Vagina (tissue), 2 donors: ENCODE data around the gene EFCAB6. TPM values are rescaled to one million over a fixed set of nuclear protein-coding genes. Genes with fewer than 3 reads are reported as not detected.

Source experiments
- DNase-seq, 2 donors: peaks; one replicate each; pipeline ENCODE4 v3.0.0-alpha.2; 2017; ENCODE audit errors: extremely low spot score in 2 of 2
- H3K27ac ChIP-seq: fragments of 200-600 bp; sonication (generic); one replicate; pipeline ENCODE4 v1.5.1; 2019
- H3K27me3 ChIP-seq: fragments of 200-600 bp; sonication (generic); one replicate; pipeline ENCODE4 v1.5.1; 2019
- H3K36me3 ChIP-seq, 2 donors: fragments of 200-600 bp; sonication (generic); one replicate each; pipeline ENCODE4 v1.5.1; 2017 to 2019
- H3K4me1 ChIP-seq: fragments of 200-600 bp; sonication (generic); one replicate; pipeline ENCODE4 v1.5.1; 2019
- H3K4me3 ChIP-seq, 2 donors: fragments of 200-600 bp; sonication (generic); 1 replicate in 1 of 2; 2 replicates in 1 of 2; pipeline ENCODE4 v1.5.1; 2016 to 2019
- H3K9me3 ChIP-seq: fragments of 200-600 bp; sonication (generic); one replicate; pipeline ENCODE4 v1.5.1; 2019
- POLR2A ChIP-seq, 2 donors: fragments of 450-650 bp; IDR thresholded peaks; one replicate each; pipeline ENCODE4 v1.6.1; 2017; ENCODE audit warnings: antibody characterized with exemption in 2 of 2, mild to moderate bottlenecking in 2 of 2, moderate library complexity in 2 of 2
- POLR2AphosphoS5 ChIP-seq, 2 donors: sonication (generic); formaldehyde crosslinking; IDR thresholded peaks; one replicate each; pipeline ENCODE4 v1.9.0; 2017; ENCODE audit warnings: antibody characterized with exemption in 2 of 2, mild to moderate bottlenecking in 2 of 2, low read depth in 1 of 2; ENCODE audit not compliant: insufficient read depth in 1 of 2
- intact Hi-C: fragments of 100-400 bp; cut with DNase I; formaldehyde crosslinking; loops from one replicate; pipeline ENCODE4 v1.15.1; 2023
- total RNA-seq: library from RNA; depleted of rRNA; stranded (reverse); fragments of >200 nt; gene quantifications from one replicate; pipeline ENCODE4 v1.2.3, GENCODE V29; 2016
- TF ChIP-seq, protein P1 (sequence below), 3 experiments: fragments of 450-650 bp in 2 of 3; fragments of 200-600 bp in 1 of 3; sonication (generic) in 1 of 3; IDR thresholded peaks; one replicate each; pipeline ENCODE4 v1.5.1; 2017 to 2019; ENCODE audit warnings: antibody characterized with exemption in 3 of 3, mild to moderate bottlenecking in 2 of 3, moderate library complexity in 2 of 3

The EFCAB6 gene
- total RNA-seq, 1 donor from 2014 or later, result 1.7 TPM

DNA sequence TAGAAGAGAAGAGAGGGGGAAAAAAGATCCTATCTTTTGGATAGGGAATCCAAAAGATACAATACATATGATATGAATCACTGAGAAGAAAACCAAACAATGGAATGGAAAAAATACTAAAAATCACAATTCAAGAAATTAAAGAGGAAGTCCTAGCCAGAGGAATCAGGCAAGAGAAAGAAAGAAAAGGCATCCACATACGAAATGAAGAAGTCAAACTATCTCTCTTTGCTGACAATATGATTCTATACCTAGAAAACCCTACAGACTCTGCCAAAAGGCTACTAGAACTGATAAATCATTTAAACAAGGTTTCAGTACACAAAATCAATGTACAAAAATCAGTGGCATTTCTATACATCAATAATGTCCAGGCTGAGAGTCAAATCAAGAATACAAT, 91.4 kb downstream of the EFCAB6 start:
- H3K27ac ChIP-seq, result no peak overlapping the region
- intact Hi-C loops, result no loop called here
- H3K9me3 ChIP-seq, result no peaks in the 10 kb centered on the region
- peaks cover under 1% of the 10 kb centered on the region for H3K4me1 ChIP-seq
- no peaks in the 10 kb centered on the region for H3K27me3 ChIP-seq
- no peaks in the 10 kb centered on the region for H3K36me3 ChIP-seq
- no peak overlapping the region for H3K4me3 ChIP-seq
- no peak for DNase-seq
- TF ChIP-seq, protein P1, sequence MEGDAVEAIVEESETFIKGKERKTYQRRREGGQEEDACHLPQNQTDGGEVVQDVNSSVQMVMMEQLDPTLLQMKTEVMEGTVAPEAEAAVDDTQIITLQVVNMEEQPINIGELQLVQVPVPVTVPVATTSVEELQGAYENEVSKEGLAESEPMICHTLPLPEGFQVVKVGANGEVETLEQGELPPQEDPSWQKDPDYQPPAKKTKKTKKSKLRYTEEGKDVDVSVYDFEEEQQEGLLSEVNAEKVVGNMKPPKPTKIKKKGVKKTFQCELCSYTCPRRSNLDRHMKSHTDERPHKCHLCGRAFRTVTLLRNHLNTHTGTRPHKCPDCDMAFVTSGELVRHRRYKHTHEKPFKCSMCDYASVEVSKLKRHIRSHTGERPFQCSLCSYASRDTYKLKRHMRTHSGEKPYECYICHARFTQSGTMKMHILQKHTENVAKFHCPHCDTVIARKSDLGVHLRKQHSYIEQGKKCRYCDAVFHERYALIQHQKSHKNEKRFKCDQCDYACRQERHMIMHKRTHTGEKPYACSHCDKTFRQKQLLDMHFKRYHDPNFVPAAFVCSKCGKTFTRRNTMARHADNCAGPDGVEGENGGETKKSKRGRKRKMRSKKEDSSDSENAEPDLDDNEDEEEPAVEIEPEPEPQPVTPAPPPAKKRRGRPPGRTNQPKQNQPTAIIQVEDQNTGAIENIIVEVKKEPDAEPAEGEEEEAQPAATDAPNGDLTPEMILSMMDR (IDR thresholded peaks at IDR 0.05), result no peak
- TF ChIP-seq POLR2A (IDR thresholded peaks at IDR 0.05) (no peak), POLR2AphosphoS5 (IDR thresholded peaks at IDR 0.05; ENCODE audit: insufficient read depth in 1 of 2, low read depth in 1 of 2) (no peak)

DNA sequence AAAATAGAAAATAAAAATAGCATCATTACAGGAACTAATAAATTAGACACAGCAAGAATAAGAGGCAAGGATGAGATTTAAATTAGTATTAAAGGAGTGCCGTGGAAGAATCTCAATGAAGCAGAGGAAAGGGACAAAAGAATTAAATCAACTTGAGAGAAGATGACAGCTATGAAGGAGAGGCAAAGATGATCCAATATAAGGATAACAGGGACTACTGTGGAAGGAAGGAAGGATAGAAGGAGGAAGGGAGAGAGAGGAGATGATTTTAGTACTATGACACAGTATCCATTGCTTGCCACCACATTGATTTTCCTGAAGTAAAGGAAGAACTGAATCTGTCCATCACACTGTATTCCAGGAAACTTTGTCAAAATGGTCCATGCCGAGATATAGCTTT, 98.0 kb downstream of the EFCAB6 start:
- H3K4me1 ChIP-seq, result no peaks in the 10 kb centered on the region
- no peaks in the 10 kb centered on the region for H3K36me3 ChIP-seq
- TF ChIP-seq POLR2AphosphoS5 (IDR thresholded peaks at IDR 0.05; ENCODE audit: insufficient read depth in 1 of 2, low read depth in 1 of 2) (no peak), POLR2A (IDR thresholded peaks at IDR 0.05) (no peak)
- TF ChIP-seq, protein P1 (IDR thresholded peaks at IDR 0.05), result no peak
- no peak for DNase-seq
- H3K9me3 ChIP-seq, result no peaks in the 10 kb centered on the region
- no peak overlapping the region for H3K27ac ChIP-seq
- H3K27me3 ChIP-seq, result no peaks in the 10 kb centered on the region
- no peak overlapping the region for H3K4me3 ChIP-seq
- intact Hi-C loops, result no loop called here

DNA sequence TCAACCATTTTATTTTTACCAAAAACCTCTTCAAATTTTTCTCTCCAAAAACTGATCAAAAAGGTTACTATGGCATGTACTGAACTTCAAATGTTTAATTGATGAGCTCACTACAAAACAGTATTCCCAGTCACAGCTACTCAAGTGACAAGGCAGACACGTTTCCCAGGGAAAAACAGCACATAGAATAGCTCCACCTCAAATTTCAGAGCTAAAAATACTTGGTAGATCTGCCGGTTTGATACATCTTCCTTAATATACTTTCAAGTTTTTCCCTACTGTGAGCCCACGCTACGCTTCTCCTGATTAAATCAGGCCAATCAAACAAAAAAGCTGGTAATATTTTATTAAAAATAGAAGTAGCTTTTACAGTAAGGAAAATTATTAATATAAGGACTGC, 100.4 kb downstream of the EFCAB6 start:
- TF ChIP-seq, protein P1 (IDR thresholded peaks at IDR 0.05), result no peak
- no peak for TF ChIP-seq POLR2AphosphoS5 (IDR thresholded peaks at IDR 0.05; ENCODE audit: insufficient read depth in 1 of 2, low read depth in 1 of 2)
- no peak for TF ChIP-seq POLR2A (IDR thresholded peaks at IDR 0.05)
- Histone ChIP-seq H3K36me3 (no peaks in the 10 kb centered on the region), H3K27me3 (no peaks in the 10 kb centered on the region), H3K4me3 (no peak overlapping the region), H3K27ac (no peak overlapping the region), H3K4me1 (no peaks in the 10 kb centered on the region), H3K9me3 (no peaks in the 10 kb centered on the region)
- intact Hi-C loops, result no loop called here
- DNase-seq, result no peak

DNA sequence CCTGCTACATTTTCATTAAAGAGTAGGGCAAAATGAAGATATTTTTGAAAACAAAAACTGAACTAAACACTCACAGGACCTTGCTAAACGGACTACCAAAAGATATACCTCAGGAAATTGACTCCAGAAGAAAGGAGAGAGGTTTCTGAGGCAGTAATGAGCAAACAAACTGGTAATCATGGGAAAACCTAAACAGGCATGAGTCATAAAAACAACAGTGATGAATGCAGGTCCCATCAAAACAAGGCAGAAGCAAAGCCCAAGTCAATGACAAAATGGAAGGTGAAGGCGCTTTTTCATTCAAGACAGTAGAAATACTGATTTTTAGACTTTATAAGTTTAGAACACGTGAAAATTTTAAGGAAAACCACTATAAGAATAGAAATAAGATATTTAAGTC, 104.5 kb downstream of the EFCAB6 start:
- Histone ChIP-seq H3K36me3 (no peaks in the 10 kb centered on the region), H3K9me3 (peaks cover 7% of the 10 kb centered on the region), H3K27ac (no peak overlapping the region), H3K4me3 (no peak overlapping the region), H3K27me3 (no peaks in the 10 kb centered on the region), H3K4me1 (no peaks in the 10 kb centered on the region)
- no peak for TF ChIP-seq POLR2A (IDR thresholded peaks at IDR 0.05)
- no peak for TF ChIP-seq POLR2AphosphoS5 (IDR thresholded peaks at IDR 0.05; ENCODE audit: insufficient read depth in 1 of 2, low read depth in 1 of 2)
- TF ChIP-seq, protein P1 (IDR thresholded peaks at IDR 0.05), result no peak
- intact Hi-C loops, result no loop called here
- DNase-seq, result no peak

DNA sequence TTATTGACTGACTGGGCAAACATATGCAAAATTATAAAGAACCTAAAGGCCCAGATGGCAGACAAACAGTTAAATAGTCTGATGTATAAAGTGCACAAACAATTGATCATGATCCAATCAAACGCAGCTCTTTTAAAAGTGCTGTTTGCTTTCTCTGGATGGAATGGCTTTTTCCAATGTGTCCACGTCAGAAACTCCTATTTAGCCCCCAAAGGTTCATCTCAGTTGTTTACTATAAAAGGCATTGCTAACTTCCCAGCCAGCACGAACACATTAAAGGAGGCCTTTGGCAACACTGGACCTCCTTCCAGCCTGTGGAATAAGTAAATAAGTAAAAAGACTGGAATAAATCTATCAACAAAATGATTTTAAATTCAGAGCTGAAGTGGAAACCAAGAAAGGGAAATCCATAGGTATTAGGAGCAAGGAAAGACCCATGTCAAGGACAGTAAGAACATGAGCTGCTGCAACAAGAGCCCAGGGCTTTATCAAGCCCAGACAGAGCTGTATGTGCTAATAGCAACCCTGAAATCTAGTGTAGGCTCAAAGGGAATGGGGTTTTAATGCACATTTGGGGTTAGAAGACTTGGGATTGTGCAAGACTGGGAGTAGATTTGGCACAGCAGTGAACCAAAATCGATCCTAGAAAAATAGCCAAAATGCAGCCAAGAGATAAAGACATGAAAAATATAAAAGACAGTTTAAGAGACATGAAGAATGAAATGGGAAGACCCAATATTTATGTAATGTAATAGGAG, 105.4 kb downstream of the EFCAB6 start:
- TF ChIP-seq POLR2AphosphoS5 (IDR thresholded peaks at IDR 0.05; ENCODE audit: insufficient read depth in 1 of 2, low read depth in 1 of 2) (no peak), POLR2A (IDR thresholded peaks at IDR 0.05) (no peak)
- TF ChIP-seq, protein P1 (IDR thresholded peaks at IDR 0.05), result no peak
- no peaks in the 10 kb centered on the region for H3K27me3 ChIP-seq
- H3K27ac ChIP-seq, result no peak overlapping the region
- intact Hi-C loops, result no loop called here
- no peaks in the 10 kb centered on the region for H3K36me3 ChIP-seq
- H3K4me1 ChIP-seq, result no peaks in the 10 kb centered on the region
- H3K4me3 ChIP-seq, result no peak overlapping the region
- DNase-seq, result no peak
- peaks cover 7% of the 10 kb centered on the region for H3K9me3 ChIP-seq
